ENCODE measurements around the gene AKAP13. TPM values are rescaled to one million over a fixed set of nuclear protein-coding genes. Genes with fewer than 3 reads are reported as not detected.
A peak's percentile ranks its signal among the peaks of the same experiment; 100 is the strongest.

The AKAP13 gene
- total RNA-seq, 1 experiment from 2014 or later: 47.3 TPM

- no peak overlapping the region for H2BK15ac ChIP-seq (ENCODE audit: low read depth, low read length)
- H3K79me1 ChIP-seq (ENCODE audit: insufficient read depth, low read depth, low read length, poor library complexity, severe bottlenecking): peaks cover 3% of the 10 kb centered on the region
- no peak for TF ChIP-seq CTCF (conservative IDR thresholded peaks at IDR 0.05)
- DNase-seq: no peak
- no peak overlapping the region for H2AFZ ChIP-seq (ENCODE audit: low read length)
- peaks cover 14% of the 10 kb centered on the region; the same call in 1 of the 2 replicates for H3K4me1 ChIP-seq (ENCODE audit: insufficient read depth, low read length)
- peak overlapping the region in 2 of 3 experiments; percentile 67 to 89; a peak in 3 of 7 replicates for H3K27ac Mint-ChIP-seq
- WGBS (ENCODE audit: extremely low coverage, insufficient read length, low lambda C conversion rate): no CpG with 5 or more reads among the region's 10 CpGs
- H3K56ac ChIP-seq (ENCODE audit: insufficient read length, low read depth, low read length): no peak overlapping the region
- H3K14ac ChIP-seq (ENCODE audit: insufficient read depth, low read length): peak overlapping the region; percentile 24; the same call in 1 of the 2 replicates
- no peak overlapping the region for H3K23ac ChIP-seq (ENCODE audit: insufficient read length, low read depth, low read length)
- H4K5ac ChIP-seq (ENCODE audit: insufficient read length, low read depth, low read length): no peak overlapping the region
- H3K9me3 ChIP-seq (ENCODE audit: control insufficient read depth, low read depth, low read length): no peaks in the 10 kb centered on the region
- peaks cover 4 to 14% (median 10%) of the 10 kb centered on the region in 3 experiments for H3K36me3 Mint-ChIP-seq (ENCODE audit: insufficient read depth in 1 of 3, low read depth in 3 of 3)
- H3K18ac ChIP-seq (ENCODE audit: insufficient read length, low read depth, low read length): no peak overlapping the region
- no peaks in the 10 kb centered on the region for H3K23me2 ChIP-seq (ENCODE audit: insufficient read length, low read depth, low read length, poor library complexity, severe bottlenecking)
- no peak overlapping the region for H2BK20ac ChIP-seq (ENCODE audit: low read depth, low read length, poor library complexity, severe bottlenecking)
- H3K9ac ChIP-seq (ENCODE audit: extremely low read depth, insufficient read length, low read length): no peak overlapping the region
- no peak overlapping the region for H2BK5ac ChIP-seq (ENCODE audit: insufficient read length, low read length)
- no peaks in the 10 kb centered on the region for H3K27me3 ChIP-seq (ENCODE audit: insufficient read depth, low read length)
- H4K8ac ChIP-seq (replicated peaks; ENCODE audit: insufficient read length, low read depth, low read length): no peak overlapping the region
- peaks cover 13% of the 10 kb centered on the region; the same call in 1 of the 2 replicates for H3K79me2 ChIP-seq (ENCODE audit: insufficient read depth, low read length)
- no peak overlapping the region for H2AK5ac ChIP-seq (ENCODE audit: insufficient read length, low read length)
- H2BK120ac ChIP-seq (ENCODE audit: low read depth, low read length, poor library complexity, severe bottlenecking): no peak overlapping the region
- no peak overlapping the region for H3K4me2 ChIP-seq (ENCODE audit: insufficient read depth, insufficient read length, low read length)
- peak overlapping the region in 1 of 2 experiments; percentile 38; a peak in 1 of 5 replicates for H3K4me3 Mint-ChIP-seq
- peaks cover 49 to 51% of the 10 kb centered on the region in 2 experiments for H3K4me1 Mint-ChIP-seq
- H3K27ac ChIP-seq (ENCODE audit: insufficient read length, low read depth, low read length): no peak overlapping the region
- H3K27me3 Mint-ChIP-seq (ENCODE audit: low read depth): no peaks in the 10 kb centered on the region
- H3K4ac ChIP-seq (ENCODE audit: low read depth, low read length): no peak overlapping the region
- no peak overlapping the region for H4K91ac ChIP-seq (ENCODE audit: insufficient read length, low read depth, low read length)
- no peak overlapping the region for H3T11ph ChIP-seq (ENCODE audit: low read length)
- H2BK12ac ChIP-seq (ENCODE audit: insufficient read length, low read depth, low read length): no peak overlapping the region
- no peaks in the 10 kb centered on the region for H3K9me3 Mint-ChIP-seq
- no peaks in the 10 kb centered on the region for H4K20me1 ChIP-seq (ENCODE audit: control insufficient read depth, insufficient read depth, insufficient read length)
These were observed 405.7 kb downstream of the AKAP13 start for GRCh38 chr15:85785887-85786780.
